SK-N-SH treated with all-trans-retinoic acid at 6 μM for 48 hours (cell line): Measurements from ENCODE around the gene ADCY9.

Experiments
- ARNTL ChIP-seq: fragments of 450-650 bp; formaldehyde crosslinking; IDR thresholded peaks from 2 replicates; pipeline ENCODE4 v1.5.0; 2020; ENCODE audit warnings: low read depth, mild to moderate bottlenecking, moderate library complexity, borderline replicate concordance
- BACH2 ChIP-seq: fragments of 250-450 bp; sonication (Bioruptor Pico); IDR thresholded peaks from 2 replicates; pipeline ENCODE4 v1.9.0; 2021; ENCODE audit warnings: mild to moderate bottlenecking, borderline replicate concordance
- PPARA ChIP-seq: fragments of 250-450 bp; sonication (Bioruptor Pico); IDR thresholded peaks from 2 replicates; pipeline ENCODE4 v1.5.0; 2020; ENCODE audit warnings: mild to moderate bottlenecking, borderline replicate concordance
- RARB ChIP-seq: fragments of 250-450 bp; sonication (Bioruptor Pico); IDR thresholded peaks from 2 replicates; pipeline ENCODE4 v1.8.0; 2021; ENCODE audit warnings: mild to moderate bottlenecking, moderate library complexity
- TOX ChIP-seq: fragments of 250-450 bp; sonication (Bioruptor Pico); IDR thresholded peaks from 2 replicates; pipeline ENCODE4 v1.8.0; 2021; ENCODE audit warnings: mild to moderate bottlenecking, moderate library complexity, borderline replicate concordance
- TSHZ2 ChIP-seq: fragments of 250-450 bp; sonication (Bioruptor Pico); IDR thresholded peaks from 2 replicates; pipeline ENCODE4 v1.5.0; 2020; ENCODE audit warnings: mild to moderate bottlenecking, moderate library complexity
- ZC3H10 ChIP-seq: fragments of 250-450 bp; sonication (Bioruptor Pico); IDR thresholded peaks from 2 replicates; pipeline ENCODE4 v1.5.1; 2021; ENCODE audit warnings: mild to moderate bottlenecking, moderate library complexity
- ZFP3 ChIP-seq: fragments of 250-450 bp; sonication (Bioruptor Pico); IDR thresholded peaks from 2 replicates; pipeline ENCODE4 v1.5.0; 2020; ENCODE audit warnings: mild to moderate bottlenecking, moderate library complexity
- TF ChIP-seq, protein P1 (sequence below): fragments of 250-450 bp; sonication (Bioruptor Pico); IDR thresholded peaks from 2 replicates; pipeline ENCODE4 v1.8.0; 2020; ENCODE audit warnings: mild to moderate bottlenecking, moderate library complexity, borderline replicate concordance
- TF ChIP-seq, protein P2 (sequence below): fragments of 250-450 bp; sonication (Bioruptor Pico); IDR thresholded peaks from 2 replicates; pipeline ENCODE4 v1.5.1; 2021; ENCODE audit warnings: mild to moderate bottlenecking, moderate library complexity

GRCh38 chr16:4028144-4028543 is 88.1 kb downstream of the ADCY9 start:
- TF ChIP-seq ARNTL (CRISPR knock-in tag) (no peak), ZFP3 (no peak), RARB (no peak), TOX (CRISPR knock-in tag) (no peak), TSHZ2 (no peak), PPARA (no peak), BACH2 (CRISPR knock-in tag) (no peak), ZC3H10 (CRISPR knock-in tag) (no peak)
- TF ChIP-seq, protein P1, sequence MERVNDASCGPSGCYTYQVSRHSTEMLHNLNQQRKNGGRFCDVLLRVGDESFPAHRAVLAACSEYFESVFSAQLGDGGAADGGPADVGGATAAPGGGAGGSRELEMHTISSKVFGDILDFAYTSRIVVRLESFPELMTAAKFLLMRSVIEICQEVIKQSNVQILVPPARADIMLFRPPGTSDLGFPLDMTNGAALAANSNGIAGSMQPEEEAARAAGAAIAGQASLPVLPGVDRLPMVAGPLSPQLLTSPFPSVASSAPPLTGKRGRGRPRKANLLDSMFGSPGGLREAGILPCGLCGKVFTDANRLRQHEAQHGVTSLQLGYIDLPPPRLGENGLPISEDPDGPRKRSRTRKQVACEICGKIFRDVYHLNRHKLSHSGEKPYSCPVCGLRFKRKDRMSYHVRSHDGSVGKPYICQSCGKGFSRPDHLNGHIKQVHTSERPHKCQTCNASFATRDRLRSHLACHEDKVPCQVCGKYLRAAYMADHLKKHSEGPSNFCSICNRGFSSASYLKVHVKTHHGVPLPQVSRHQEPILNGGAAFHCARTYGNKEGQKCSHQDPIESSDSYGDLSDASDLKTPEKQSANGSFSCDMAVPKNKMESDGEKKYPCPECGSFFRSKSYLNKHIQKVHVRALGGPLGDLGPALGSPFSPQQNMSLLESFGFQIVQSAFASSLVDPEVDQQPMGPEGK (CRISPR knock-in tag), result no peak
- TF ChIP-seq, protein P2, sequence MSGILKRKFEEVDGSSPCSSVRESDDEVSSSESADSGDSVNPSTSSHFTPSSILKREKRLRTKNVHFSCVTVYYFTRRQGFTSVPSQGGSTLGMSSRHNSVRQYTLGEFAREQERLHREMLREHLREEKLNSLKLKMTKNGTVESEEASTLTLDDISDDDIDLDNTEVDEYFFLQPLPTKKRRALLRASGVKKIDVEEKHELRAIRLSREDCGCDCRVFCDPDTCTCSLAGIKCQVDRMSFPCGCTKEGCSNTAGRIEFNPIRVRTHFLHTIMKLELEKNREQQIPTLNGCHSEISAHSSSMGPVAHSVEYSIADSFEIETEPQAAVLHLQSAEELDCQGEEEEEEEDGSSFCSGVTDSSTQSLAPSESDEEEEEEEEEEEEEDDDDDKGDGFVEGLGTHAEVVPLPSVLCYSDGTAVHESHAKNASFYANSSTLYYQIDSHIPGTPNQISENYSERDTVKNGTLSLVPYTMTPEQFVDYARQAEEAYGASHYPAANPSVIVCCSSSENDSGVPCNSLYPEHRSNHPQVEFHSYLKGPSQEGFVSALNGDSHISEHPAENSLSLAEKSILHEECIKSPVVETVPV (CRISPR knock-in tag), result no peak
